T-helper 1 cell (primary cell): ENCODE measurements around the gene BAG3.
"Not testable (repeated sequence)": the region's sequence is repeated elsewhere in the genome, so short reads cannot be mapped to it uniquely, and the experiment has no call there.

Source experiments
- DNase-seq, 5 donors: peaks; one replicate each; pipeline ENCODE4 v3.0.0-alpha.2; 2012 to 2020

BAG3 gene

GRCh38 chr10:119694608-119695007 lies 43.4 kb downstream of the BAG3 start:
- DNase-seq: no peak

GRCh38 chr10:119700321-119700954 lies 49.3 kb downstream of the BAG3 start:
- DNase-seq: no peak

DNA sequence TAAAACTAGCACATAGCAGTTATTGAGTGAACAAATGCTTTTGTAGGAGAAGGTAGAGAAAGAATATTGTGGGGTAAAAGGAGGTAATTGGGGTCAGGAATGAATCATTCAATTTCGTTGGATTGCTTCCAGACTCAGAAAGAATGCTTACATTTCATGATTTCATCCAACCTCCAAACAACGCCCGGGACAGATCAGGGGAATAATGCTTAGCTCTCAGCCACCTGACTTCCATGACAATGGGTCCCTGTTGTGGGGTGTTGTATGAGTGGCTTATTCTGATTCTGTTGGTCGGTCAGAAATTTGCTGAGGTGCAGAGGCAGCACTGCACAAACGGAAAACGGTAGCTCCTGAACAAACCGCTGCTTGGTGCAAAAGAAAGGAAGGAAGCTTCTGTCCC lies 50.7 kb downstream of the BAG3 start:
- DNase-seq: no peak

DNA sequence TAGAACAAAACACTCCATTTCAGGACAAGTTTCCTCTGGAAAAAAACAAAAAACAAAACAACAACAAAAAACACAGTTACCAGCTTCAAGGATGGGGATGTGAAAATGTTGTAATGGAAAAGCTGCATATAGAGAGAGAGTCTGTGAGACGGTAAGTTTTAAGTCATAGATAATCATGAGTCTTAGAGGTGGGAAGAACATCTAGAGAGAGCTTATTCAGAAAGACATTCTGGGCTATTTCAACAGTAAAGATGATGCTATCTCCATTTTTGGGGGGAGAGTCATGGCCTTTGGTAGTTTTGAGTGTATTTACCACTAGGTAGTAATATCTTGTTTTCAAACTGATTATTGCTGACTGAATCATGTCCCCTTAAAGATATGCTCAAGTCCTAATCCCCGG lies 51.4 kb downstream of the BAG3 start:
- no peak for DNase-seq

- DNase-seq: no peak
Observed at GRCh38 chr10:119703903-119704508, 52.8 kb downstream of the BAG3 start.

DNA sequence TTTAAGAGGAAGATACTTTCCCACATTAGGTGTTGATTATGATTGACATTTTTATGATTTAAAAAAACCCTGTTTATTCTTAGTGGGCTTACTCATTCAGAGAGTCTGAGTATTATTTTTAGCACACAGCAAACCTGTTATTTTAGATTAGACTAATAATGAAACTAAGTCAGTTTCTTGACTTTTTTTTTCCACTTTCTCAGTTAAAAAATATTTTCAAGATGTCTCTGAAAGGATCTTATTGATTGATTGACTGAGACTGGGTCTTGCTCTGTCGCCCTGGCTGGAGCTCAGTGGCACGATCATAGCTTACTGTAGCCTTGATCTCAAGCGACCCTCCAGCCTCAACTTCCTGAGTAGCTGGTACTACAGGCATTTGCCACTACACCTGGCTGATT lies 54.3 kb downstream of the BAG3 start:
- DNase-seq: peak in 1 of 5 donors; percentile 49

- no peak for DNase-seq
Observed at GRCh38 chr10:119706521-119707278, 55.5 kb downstream of the BAG3 start.

DNA sequence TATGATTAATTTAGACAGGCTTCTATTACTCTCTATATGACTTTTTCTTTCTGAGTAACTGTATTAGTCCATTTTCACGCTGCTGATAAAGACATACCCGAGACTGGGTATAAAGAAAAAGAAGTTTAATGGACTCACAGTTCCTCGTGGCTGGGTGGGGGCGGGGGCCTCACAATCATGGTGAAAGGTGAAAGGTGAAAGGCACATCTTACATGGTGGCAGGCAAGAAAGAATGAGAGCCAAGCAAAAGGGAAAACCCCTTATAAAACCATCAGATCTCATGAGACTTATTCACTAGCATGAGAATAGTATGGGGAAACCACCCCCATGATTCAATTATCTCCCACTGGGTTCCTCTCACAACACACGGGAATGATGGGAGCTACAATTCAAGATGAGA lies 56.2 kb downstream of the BAG3 start:
- not testable (repeated sequence) for DNase-seq

GRCh38 chr10:119710935-119711334 lies 59.8 kb downstream of the BAG3 start:
- DNase-seq: not testable (repeated sequence)

DNA sequence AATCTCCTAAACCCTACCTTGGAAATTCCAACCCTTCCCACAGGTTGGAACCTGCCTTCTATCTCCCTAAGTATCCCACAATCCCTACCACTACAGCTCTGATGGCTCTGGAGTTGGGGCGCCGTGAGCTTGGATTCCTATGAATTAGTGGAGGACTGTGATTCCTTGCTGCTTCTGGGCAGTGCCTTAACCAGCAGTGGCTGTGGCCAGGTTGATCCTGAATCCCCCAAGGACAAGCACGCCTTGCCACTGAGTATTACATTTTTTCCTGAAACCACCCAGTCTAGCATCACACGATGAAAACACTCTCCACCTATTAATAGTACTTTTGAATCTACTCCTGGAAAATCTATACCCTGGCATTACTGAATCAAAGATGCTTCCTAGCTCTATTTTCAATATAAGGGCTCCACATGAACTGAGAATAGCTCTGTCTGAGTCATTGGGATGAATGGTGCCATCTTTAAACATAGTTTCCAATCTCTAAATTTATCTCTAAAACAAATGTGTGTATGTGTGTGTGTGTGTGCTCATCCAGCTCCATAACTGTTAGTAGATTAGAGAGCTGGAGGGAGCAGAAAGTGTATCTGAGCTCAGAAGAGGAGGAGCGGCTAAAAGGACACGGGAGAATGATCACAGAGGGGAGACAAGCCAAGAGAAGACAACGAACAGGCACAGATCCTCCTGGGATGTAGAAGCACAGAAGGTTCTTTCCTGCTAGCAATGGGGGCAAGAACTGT lies 62.7 kb downstream of the BAG3 start:
- no peak for DNase-seq

GRCh38 chr10:119714484-119714816 lies 63.3 kb downstream of the BAG3 start:
- DNase-seq: no peak

DNA sequence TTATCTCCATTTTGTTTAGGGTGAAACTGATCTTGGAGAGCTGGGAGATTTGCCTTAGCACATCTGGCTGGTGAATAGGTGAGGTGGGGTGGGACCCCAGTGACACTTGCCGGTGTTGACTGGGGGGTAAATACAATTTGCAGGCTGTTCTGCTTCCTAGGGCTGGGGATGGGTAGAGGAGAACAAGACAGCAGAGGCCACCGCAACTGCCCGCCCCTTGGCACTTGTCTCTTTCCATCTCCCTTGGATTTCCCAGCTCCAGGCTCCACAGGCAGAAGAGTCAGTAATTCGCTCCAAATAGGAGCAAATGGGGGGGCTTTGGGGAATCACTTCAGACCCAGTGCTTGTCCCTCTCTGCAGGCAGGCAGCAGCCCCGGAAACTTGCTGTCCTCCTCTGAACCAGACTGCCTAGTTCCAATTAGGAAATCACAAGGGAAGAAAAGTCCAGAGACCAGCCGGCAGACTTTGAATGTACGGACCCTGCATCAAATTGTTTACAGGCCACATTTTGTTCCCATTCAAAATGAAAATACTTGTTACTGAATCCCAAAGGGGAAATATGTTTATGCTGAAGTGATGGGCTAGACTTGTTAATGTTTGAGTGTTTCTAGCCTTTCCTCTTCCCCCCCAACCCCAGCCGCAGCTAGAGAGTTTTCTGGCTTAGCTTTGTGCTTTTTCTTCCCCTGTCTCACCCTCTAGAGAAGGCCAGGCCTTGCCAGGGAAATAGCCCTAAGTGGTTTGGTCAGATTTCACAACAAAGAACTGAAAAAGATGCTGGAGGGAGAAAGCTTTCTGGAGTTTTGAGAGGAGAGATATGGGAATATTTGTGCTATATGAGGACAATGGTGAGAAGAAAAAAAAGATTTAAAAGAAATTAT lies 64.7 kb downstream of the BAG3 start:
- DNase-seq: no peak

DNA sequence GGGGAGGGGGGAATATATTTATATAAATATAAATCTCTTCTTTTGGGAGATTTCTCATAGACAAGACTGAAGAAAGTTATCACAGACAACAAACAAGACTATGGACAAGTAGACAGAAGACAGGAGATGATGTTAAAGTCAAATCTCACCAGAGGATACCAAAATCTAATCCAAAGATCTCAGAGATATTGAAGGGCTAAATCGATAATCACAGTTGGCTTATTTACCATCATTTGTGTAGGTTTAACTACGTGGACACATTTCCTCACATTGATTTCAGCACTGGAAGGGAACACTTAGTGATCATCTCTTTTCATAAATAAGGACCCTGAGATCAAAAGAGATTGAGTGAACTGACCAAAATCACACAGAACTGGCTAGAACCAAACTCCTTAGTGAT lies 72.0 kb downstream of the BAG3 start:
- DNase-seq: no peak

- DNase-seq: no peak
Observed at GRCh38 chr10:119723624-119724023, 72.4 kb downstream of the BAG3 start.

DNA sequence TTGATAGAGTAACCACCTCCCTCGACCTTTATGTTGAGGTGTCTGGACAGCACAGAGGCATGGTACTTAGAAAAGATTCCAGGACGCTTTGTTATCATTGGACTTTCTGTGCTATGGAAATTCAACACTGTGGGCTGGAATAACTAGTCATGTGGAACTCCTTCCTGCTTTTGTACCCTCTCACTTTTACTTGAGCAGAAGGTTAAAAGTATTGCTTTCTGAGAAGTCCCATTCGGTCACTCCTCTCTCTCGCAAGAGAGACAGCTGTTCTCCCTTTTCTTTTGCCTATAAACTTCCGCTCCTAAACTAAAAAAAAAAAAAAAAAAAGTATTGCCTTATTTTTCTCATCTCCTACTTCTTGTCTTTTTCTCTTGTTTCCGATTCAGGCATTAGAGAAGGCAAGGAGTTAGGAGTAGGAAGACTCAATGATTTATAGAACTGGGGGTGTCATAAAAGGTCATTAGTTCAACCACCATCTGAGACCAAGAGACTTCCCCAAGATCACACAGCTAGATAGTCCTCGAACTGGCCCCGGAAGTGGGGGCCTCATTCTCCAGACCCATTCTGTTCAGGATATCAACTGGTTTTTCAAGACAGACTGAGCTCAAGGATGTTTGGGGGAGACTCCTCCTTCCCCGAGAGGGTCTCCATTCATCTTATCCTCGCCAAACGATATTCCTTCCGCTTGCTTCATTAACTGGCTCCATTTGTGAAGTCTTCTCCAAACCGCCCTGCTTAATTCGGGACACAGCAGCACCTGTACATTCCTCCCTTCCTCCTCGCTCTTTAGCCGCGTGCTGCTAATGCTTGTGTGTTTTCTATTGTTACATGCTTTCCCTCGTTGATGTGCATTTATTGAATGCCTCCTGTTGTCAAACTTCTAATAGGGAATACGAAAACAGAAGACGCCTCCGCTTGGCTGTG lies 73.7 kb downstream of the BAG3 start:
- no peak for DNase-seq

GRCh38 chr10:119725517-119725827 lies 74.3 kb downstream of the BAG3 start:
- DNase-seq: no peak

DNA sequence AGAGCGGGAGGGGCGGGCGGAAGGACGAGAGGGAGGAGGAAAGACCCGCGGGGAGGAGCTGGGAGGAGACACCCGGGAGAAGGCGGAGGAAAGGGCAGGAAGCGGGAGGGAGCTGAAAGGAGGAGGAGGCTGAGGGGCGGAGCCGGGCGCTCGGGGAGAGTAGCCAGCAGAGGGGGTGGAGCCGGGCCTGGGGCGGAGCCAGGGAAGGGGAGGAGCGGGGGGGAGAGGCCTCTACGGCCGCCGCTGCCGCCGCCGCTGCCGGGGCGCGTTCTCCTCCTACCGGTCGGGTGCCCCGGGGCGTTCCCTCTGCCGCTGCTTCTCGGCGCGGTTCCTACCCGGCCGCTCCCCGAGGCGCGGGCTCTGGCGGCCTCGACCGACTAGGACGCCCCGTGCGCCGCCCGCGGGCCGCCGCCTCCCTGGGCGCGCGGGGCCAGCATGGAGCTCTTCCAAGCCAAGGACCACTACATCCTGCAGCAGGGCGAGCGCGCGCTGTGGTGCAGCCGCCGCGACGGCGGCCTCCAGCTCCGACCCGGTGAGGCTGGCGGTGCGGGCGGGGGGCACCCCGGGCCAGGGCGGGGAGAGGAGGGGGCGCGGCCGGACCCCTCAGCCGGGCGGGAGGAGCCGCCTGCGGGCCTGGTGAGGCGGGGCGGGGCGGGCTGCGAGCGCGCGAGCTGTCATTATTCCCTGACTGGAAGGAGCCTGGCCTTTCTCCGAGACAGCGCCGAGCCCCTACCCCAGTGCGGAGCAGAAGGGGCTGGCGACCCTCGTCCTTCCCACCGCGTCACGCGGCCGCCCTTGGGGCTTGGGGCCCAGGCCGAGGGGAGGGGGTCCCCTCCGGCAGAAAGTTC lies 74.9 kb downstream of the BAG3 start, which contains the start of gene INPP5F:
INPP5F (plus strand) TSS at position 223 of the 848 bp plus-strand sequence; CDS start at position 436, 213 bp downstream.
- DNase-seq: peak; percentile 97 to 99 (median 99)

- DNase-seq: no peak
Observed at GRCh38 chr10:119726676-119727261, 75.6 kb downstream of the BAG3 start.
